ENCODE data around the gene TRAF1. TPM values are rescaled to one million over a fixed set of nuclear protein-coding genes. Genes with fewer than 3 reads are reported as not detected.

The TRAF1 gene
- total RNA-seq, 1 donor from 2014 or later: 7.1 TPM

- H3K9me3 Mint-ChIP-seq (ENCODE audit: unreplicated experiment): no peaks in the 10 kb centered on the region
- peaks cover 6% of the 10 kb centered on the region for H3K4me1 Mint-ChIP-seq (ENCODE audit: unreplicated experiment)
- TF ChIP-seq CTCF (IDR thresholded peaks at IDR 0.05): no peak
- H3K27ac Mint-ChIP-seq (ENCODE audit: unreplicated experiment): no peak overlapping the region
- peaks cover 36% of the 10 kb centered on the region for H3K36me3 Mint-ChIP-seq (ENCODE audit: unreplicated experiment)
- no peaks in the 10 kb centered on the region for H3K27me3 Mint-ChIP-seq (ENCODE audit: unreplicated experiment)
- H3K4me3 Mint-ChIP-seq (ENCODE audit: unreplicated experiment): no peak overlapping the region
- no peak for DNase-seq (ENCODE audit: extremely low spot score, unreplicated experiment)
These were observed 69.9 kb downstream of the TRAF1 start for GRCh38 chr9:120856700-120857099.

GRCh38 chr9:120855827-120856670 is 70.5 kb downstream of the TRAF1 start:
- TF ChIP-seq CTCF (IDR thresholded peaks at IDR 0.05): no peak
- Mint-ChIP-seq H3K4me1 (ENCODE audit: unreplicated experiment) (peaks cover 6% of the 10 kb centered on the region), H3K27me3 (ENCODE audit: unreplicated experiment) (no peaks in the 10 kb centered on the region), H3K4me3 (ENCODE audit: unreplicated experiment) (no peak overlapping the region), H3K9me3 (ENCODE audit: unreplicated experiment) (no peaks in the 10 kb centered on the region), H3K36me3 (ENCODE audit: unreplicated experiment) (peaks cover 34% of the 10 kb centered on the region), H3K27ac (ENCODE audit: unreplicated experiment) (no peak overlapping the region)
- no peak for DNase-seq (ENCODE audit: extremely low spot score, unreplicated experiment)

- Mint-ChIP-seq H3K27me3 (ENCODE audit: unreplicated experiment) (no peaks in the 10 kb centered on the region), H3K9me3 (ENCODE audit: unreplicated experiment) (no peaks in the 10 kb centered on the region), H3K4me1 (ENCODE audit: unreplicated experiment) (peaks cover 6% of the 10 kb centered on the region), H3K4me3 (ENCODE audit: unreplicated experiment) (no peak overlapping the region), H3K36me3 (ENCODE audit: unreplicated experiment) (peaks cover 22% of the 10 kb centered on the region), H3K27ac (ENCODE audit: unreplicated experiment) (peak overlapping the region; percentile 66)
- no peak for TF ChIP-seq CTCF (IDR thresholded peaks at IDR 0.05)
- DNase-seq (ENCODE audit: extremely low spot score, unreplicated experiment): no peak
These were observed 71.8 kb downstream of the TRAF1 start for GRCh38 chr9:120854596-120855327.

GRCh38 chr9:120853198-120853597 is 73.4 kb downstream of the TRAF1 start:
- no peak for DNase-seq (ENCODE audit: extremely low spot score, unreplicated experiment)
- H3K4me1 Mint-ChIP-seq (ENCODE audit: unreplicated experiment): peaks cover 6% of the 10 kb centered on the region
- peak overlapping the region; percentile 25 for H3K27ac Mint-ChIP-seq (ENCODE audit: unreplicated experiment)
- no peaks in the 10 kb centered on the region for H3K9me3 Mint-ChIP-seq (ENCODE audit: unreplicated experiment)
- H3K27me3 Mint-ChIP-seq (ENCODE audit: unreplicated experiment): no peaks in the 10 kb centered on the region
- peaks cover 21% of the 10 kb centered on the region for H3K36me3 Mint-ChIP-seq (ENCODE audit: unreplicated experiment)
- no peak overlapping the region for H3K4me3 Mint-ChIP-seq (ENCODE audit: unreplicated experiment)
- no peak for TF ChIP-seq CTCF (IDR thresholded peaks at IDR 0.05)

Other genes with a start within 250 kb of the TRAF1 start
- gene MEGF9, start 212.3 kb downstream of the TRAF1 start, total RNA-seq: 21.4 and 21.9 TPM in 2 replicates
- 84.7 and 86.8 TPM in 2 replicates for gene FBXW2, start 133.4 kb downstream of the TRAF1 start, total RNA-seq
- gene PSMD5, start 83.9 kb downstream of the TRAF1 start, total RNA-seq: 53.3 and 69.5 TPM in 2 replicates
- gene PHF19, start 49.6 kb downstream of the TRAF1 start, total RNA-seq: 194 and 212 TPM in 2 replicates
- 6.3 and 7.6 TPM in 2 replicates for gene C5, start 123.5 kb upstream of the TRAF1 start, total RNA-seq
- 7.5 and 10.4 TPM in 2 replicates for gene CNTRL, start 148.2 kb upstream of the TRAF1 start, total RNA-seq

Measured in osteocyte (in vitro differentiated cells).